Uterus (tissue), 4 donors: ENCODE data around the gene FADS3. TPM values are rescaled to one million over a fixed set of nuclear protein-coding genes. Genes with fewer than 3 reads are reported as not detected.
"Not testable (repeated sequence)": the region's sequence is repeated elsewhere in the genome, so short reads cannot be mapped to it uniquely, and the experiment has no call there.

Experiments used
- DNase-seq, 2 donors: peaks; one replicate each; pipeline ENCODE4 v3.0.0-alpha.2; 2019 to 2020
- H3K27ac ChIP-seq, 2 donors: fragments of 200-600 bp; sonication (generic); 1 replicate in 1 of 2; 2 replicates in 1 of 2; pipeline ENCODE4 v1.5.1; 2016 to 2018
- H3K27me3 ChIP-seq, 2 donors: fragments of 200-600 bp; sonication (generic); one replicate each; pipeline ENCODE4 v1.5.1; 2018 to 2019; ENCODE audit warnings: control low read depth in 1 of 2
- H3K36me3 ChIP-seq, 2 donors: fragments of 200-600 bp; sonication (generic); one replicate each; pipeline ENCODE4 v1.5.1; 2019; ENCODE audit warnings: control low read depth in 1 of 2
- H3K4me1 ChIP-seq, 2 donors: fragments of 200-600 bp; sonication (generic); one replicate each; pipeline ENCODE4 v1.5.1; 2018 to 2019; ENCODE audit warnings: control low read depth in 1 of 2
- H3K4me3 ChIP-seq, 2 donors: fragments of 200-600 bp; sonication (generic); 1 replicate in 1 of 2; 2 replicates in 1 of 2; pipeline ENCODE4 v1.5.1; 2018 to 2019; ENCODE audit warnings: mild to moderate bottlenecking in 1 of 2
- H3K9me3 ChIP-seq, 2 donors: fragments of 200-600 bp; sonication (generic); one replicate each; pipeline ENCODE4 v1.5.1; 2019; ENCODE audit warnings: control low read depth in 1 of 2
- CTCF ChIP-seq, 4 experiments: fragments of 200-600 bp in 2 of 4; fragments of 450-650 bp in 2 of 4; sonication (generic) in 2 of 4; IDR thresholded peaks; one replicate each; pipeline ENCODE4 v1.5.1; 2016 to 2019; ENCODE audit warnings: antibody characterized with exemption in 4 of 4, mild to moderate bottlenecking in 2 of 4, moderate library complexity in 1 of 4
- POLR2A ChIP-seq, 2 donors: fragments of 450-650 bp; IDR thresholded peaks; one replicate each; pipeline ENCODE4 v1.6.1; 2016; ENCODE audit warnings: antibody characterized with exemption in 2 of 2, mild to moderate bottlenecking in 1 of 2, moderate library complexity in 1 of 2
- intact Hi-C: fragments of 100-400 bp; cut with DNase I; formaldehyde crosslinking; loops from one replicate; pipeline ENCODE4 v1.15.1; 2023; ENCODE audit warnings: low total_unique reads
- total RNA-seq, 4 donors: library from RNA; depleted of rRNA in 3 of 4; stranded (reverse); fragments of >200 nt in 3 of 4; gene quantifications; one replicate each; pipeline versions ENCODE4 v1.1.0 to v1.2.4, GENCODE V29; 2014 to 2023
- donor health status: DM: yes; HTN: yes; CAD: no.

FADS3 gene
- total RNA-seq, 4 donors from 2014 or later, result 18.2 to 74.6 (median 32.0) TPM

- H3K9me3 ChIP-seq, result no peaks in the 10 kb centered on the region
- intact Hi-C loops, result no loop called here
- H3K36me3 ChIP-seq, result no peaks in the 10 kb centered on the region
- H3K27ac ChIP-seq, result no peak overlapping the region
- H3K4me3 ChIP-seq, result no peak overlapping the region
- peaks cover 0 to 8% of the 10 kb centered on the region in 2 donors for H3K4me1 ChIP-seq
- DNase-seq, result no peak
- H3K27me3 ChIP-seq, result no peaks in the 10 kb centered on the region
- no peak for TF ChIP-seq POLR2A (IDR thresholded peaks at IDR 0.05)
- no peak for TF ChIP-seq CTCF (IDR thresholded peaks at IDR 0.05)
Observed at GRCh38 chr11:61885784-61886580, 5.4 kb downstream of the FADS3 start.

GRCh38 chr11:61885166-61885778 lies 6.1 kb downstream of the FADS3 start:
- intact Hi-C loops, result no loop called here
- Histone ChIP-seq H3K36me3 (no peaks in the 10 kb centered on the region), H3K4me1 (peaks cover 0 to under 1% of the 10 kb centered on the region in 2 donors), H3K4me3 (no peak overlapping the region), H3K9me3 (no peaks in the 10 kb centered on the region), H3K27ac (no peak overlapping the region), H3K27me3 (no peaks in the 10 kb centered on the region)
- no peak for TF ChIP-seq POLR2A (IDR thresholded peaks at IDR 0.05)
- no peak for TF ChIP-seq CTCF (IDR thresholded peaks at IDR 0.05)
- no peak for DNase-seq

- intact Hi-C loops, result no loop called here
- Histone ChIP-seq H3K27me3 (no peaks in the 10 kb centered on the region), H3K36me3 (no peaks in the 10 kb centered on the region), H3K4me3 (no peak overlapping the region), H3K9me3 (no peaks in the 10 kb centered on the region), H3K4me1 (no peaks in the 10 kb centered on the region), H3K27ac (no peak overlapping the region)
- DNase-seq, result no peak
- no peak for TF ChIP-seq CTCF (IDR thresholded peaks at IDR 0.05)
- no peak for TF ChIP-seq POLR2A (IDR thresholded peaks at IDR 0.05)
Observed at GRCh38 chr11:61883947-61884346, 7.4 kb downstream of the FADS3 start.

- no peaks in the 10 kb centered on the region for H3K27me3 ChIP-seq
- no peaks in the 10 kb centered on the region for H3K36me3 ChIP-seq
- H3K9me3 ChIP-seq, result no peaks in the 10 kb centered on the region
- no peak overlapping the region for H3K4me3 ChIP-seq
- H3K27ac ChIP-seq, result no peak overlapping the region
- intact Hi-C loops, result no loop called here
- no peak for DNase-seq
- TF ChIP-seq CTCF (IDR thresholded peaks at IDR 0.05) (no peak), POLR2A (IDR thresholded peaks at IDR 0.05) (no peak)
- H3K4me1 ChIP-seq, result no peaks in the 10 kb centered on the region
Observed at GRCh38 chr11:61883327-61883726, 8.0 kb downstream of the FADS3 start.

GRCh38 chr11:61882879-61883278 lies 8.5 kb downstream of the FADS3 start:
- Histone ChIP-seq H3K36me3 (no peaks in the 10 kb centered on the region), H3K27ac (no peak overlapping the region), H3K4me1 (no peaks in the 10 kb centered on the region), H3K9me3 (no peaks in the 10 kb centered on the region), H3K27me3 (no peaks in the 10 kb centered on the region), H3K4me3 (no peak overlapping the region)
- no peak for TF ChIP-seq POLR2A (IDR thresholded peaks at IDR 0.05)
- TF ChIP-seq CTCF (IDR thresholded peaks at IDR 0.05), result no peak
- DNase-seq, result no peak
- intact Hi-C loops, result no loop called here

GRCh38 chr11:61882267-61882666 lies 9.1 kb downstream of the FADS3 start:
- H3K27ac ChIP-seq, H3K4me3 ChIP-seq, H3K9me3 ChIP-seq, H3K27me3 ChIP-seq, H3K36me3 ChIP-seq, DNase-seq, H3K4me1 ChIP-seq, intact Hi-C loops: not testable (repeated sequence)
